NB4 (cell line): ENCODE data around the gene ANKRD53.
A peak's percentile ranks its signal among the peaks of the same experiment; 100 is the strongest.

Source experiments
- DNase-seq: peaks from one replicate; pipeline ENCODE4 v3.0.0; 2010; ENCODE audit warnings: low read depth
- H3K4me3 ChIP-seq: one replicate; pipeline ENCODE4 v1.5.1; 2011; ENCODE audit warnings: mild to moderate bottlenecking, low read depth, low read length, moderate library complexity
- CTCF ChIP-seq: IDR thresholded peaks from one replicate; pipeline ENCODE4 v1.5.1; 2012; ENCODE audit warnings: low read depth, low read length
- MAX ChIP-seq: IDR thresholded peaks from 2 replicates; pipeline ENCODE4 v1.6.1; 2011; ENCODE audit warnings: low read depth, low read length
- MYC ChIP-seq: IDR thresholded peaks from 2 replicates; pipeline ENCODE4 v1.6.1; 2011; ENCODE audit warnings: low read depth, low read length
- POLR2A ChIP-seq: IDR thresholded peaks from 2 replicates; pipeline ENCODE4 v1.6.1; 2011; ENCODE audit warnings: mild to moderate bottlenecking; ENCODE audit not compliant: insufficient read length; ENCODE audit errors: extremely low read depth

Gene ANKRD53

GRCh38 chr2:70948337-70949003 lies 30.0 kb upstream of the ANKRD53 start:
- DNase-seq, result peak; percentile 77
- TF ChIP-seq MYC (0 out of 2 replicates have a peak, but pooled peaks have one; percentile 21), CTCF (peak; percentile 90), POLR2A (no peak), MAX (peak; percentile 69)
- no peak overlapping the region for H3K4me3 ChIP-seq

- TF ChIP-seq MAX (no peak), CTCF (no peak), MYC (no peak), POLR2A (no peak)
- no peak overlapping the region for H3K4me3 ChIP-seq
- no peak for DNase-seq
Measured at GRCh38 chr2:70949086-70949485, 29.3 kb upstream of the ANKRD53 start.

- H3K4me3 ChIP-seq, result no peak overlapping the region
- TF ChIP-seq MYC, result no peak
- no peak for TF ChIP-seq POLR2A
- no peak for TF ChIP-seq CTCF
- TF ChIP-seq MAX, result no peak
- DNase-seq, result no peak
Measured at GRCh38 chr2:70954886-70955285, 23.5 kb upstream of the ANKRD53 start.

GRCh38 chr2:70956141-70956540 lies 22.3 kb upstream of the ANKRD53 start:
- no peak overlapping the region for H3K4me3 ChIP-seq
- no peak for DNase-seq
- TF ChIP-seq POLR2A, result no peak
- no peak for TF ChIP-seq CTCF
- no peak for TF ChIP-seq MAX
- TF ChIP-seq MYC, result no peak

GRCh38 chr2:70957798-70958197 lies 20.6 kb upstream of the ANKRD53 start:
- no peak overlapping the region for H3K4me3 ChIP-seq
- no peak for TF ChIP-seq CTCF
- TF ChIP-seq POLR2A, result no peak
- no peak for TF ChIP-seq MAX
- TF ChIP-seq MYC, result no peak

More at GRCh38 chr2:70957798-70958197, 20.6 kb upstream of the ANKRD53 start:
- no peak for DNase-seq
